Neural cell (in vitro differentiated cells): Measurements from ENCODE around the gene DUSP14. TPM values are rescaled to one million over a fixed set of nuclear protein-coding genes. Genes with fewer than 3 reads are reported as not detected.

Source experiments
- H2AFZ ChIP-seq: fragments of 200-600, 300-800 bp; sonication (generic), shearing (Covaris generic); 2 replicates; pipeline ENCODE4 v1.6.0; 2014; ENCODE audit warnings: low read depth, mild to moderate bottlenecking, antibody characterized with exemption, low read length, moderate library complexity
- H3F3A ChIP-seq: fragments of 200-600 bp; shearing (Covaris generic); 2 replicates; pipeline ENCODE4 v1.6.1; 2016; ENCODE audit warnings: mild to moderate bottlenecking, moderate library complexity, mixed read lengths, antibody characterized with exemption, low read length; ENCODE audit not compliant: insufficient read depth, poor library complexity, severe bottlenecking
- H3K27ac ChIP-seq: fragments of 200-600, 300-800 bp; sonication (generic), shearing (Covaris generic); 2 replicates; pipeline ENCODE4 v1.5.1; 2014; ENCODE audit warnings: mild to moderate bottlenecking, low read length, moderate library complexity
- H3K27me3 ChIP-seq: fragments of 300-800, 200-600 bp; sonication (generic), shearing (Covaris generic); 2 replicates; pipeline ENCODE4 v1.6.0; 2014; ENCODE audit warnings: mild to moderate bottlenecking, low read depth, low read length, moderate library complexity; ENCODE audit not compliant: insufficient read depth
- H3K36me3 ChIP-seq: fragments of 300-800, 200-600 bp; sonication (generic), shearing (Covaris generic); 2 replicates; pipeline ENCODE4 v1.5.1; 2014; ENCODE audit warnings: mild to moderate bottlenecking, antibody characterized with exemption, low read length, moderate library complexity; ENCODE audit not compliant: insufficient read depth
- H3K4me2 ChIP-seq: fragments of 300-800, 200-600 bp; sonication (generic), shearing (Covaris generic); 2 replicates; pipeline ENCODE4 v1.6.0; 2014; ENCODE audit warnings: mild to moderate bottlenecking, low read length
- H3K4me3 ChIP-seq: fragments of 300-800, 200-600 bp; sonication (generic), shearing (Covaris generic); 2 replicates; pipeline ENCODE4 v1.5.1; 2014; ENCODE audit warnings: mild to moderate bottlenecking, low read length, moderate library complexity
- H3K79me2 ChIP-seq: fragments of 200-600 bp; shearing (Covaris generic); replicated peaks from 2 replicates; pipeline ENCODE4 v1.6.0; 2014; ENCODE audit warnings: mild to moderate bottlenecking, low read length, moderate library complexity; ENCODE audit not compliant: insufficient read depth
- H3K9ac ChIP-seq: fragments of 300-800, 200-600 bp; sonication (generic), shearing (Covaris generic); 2 replicates; pipeline ENCODE4 v1.6.1; 2016; ENCODE audit warnings: mild to moderate bottlenecking, low read length, mixed read lengths
- H3K9me2 ChIP-seq: fragments of 200-600 bp; shearing (Covaris generic); 2 replicates; pipeline ENCODE4 v1.6.1; 2016; ENCODE audit warnings: mild to moderate bottlenecking, low read length, mixed read lengths; ENCODE audit not compliant: insufficient read depth
- H3K9me3 ChIP-seq: fragments of 200-600, 300-800 bp; sonication (generic), shearing (Covaris generic); 2 replicates; pipeline ENCODE4 v1.6.1; 2016; ENCODE audit warnings: mild to moderate bottlenecking, mixed run types, low read length, moderate library complexity, mixed read lengths
- H4K20me1 ChIP-seq: fragments of 200-600 bp; shearing (Covaris generic); 2 replicates; pipeline ENCODE4 v1.6.1; 2016; ENCODE audit warnings: mild to moderate bottlenecking, mixed run types; ENCODE audit not compliant: insufficient read depth
- CTCF ChIP-seq: fragments of 450-650 bp; IDR thresholded peaks from 2 replicates; pipeline ENCODE4 v1.5.1; 2014; ENCODE audit warnings: antibody characterized with exemption, mild to moderate bottlenecking, moderate library complexity; ENCODE audit not compliant: poor library complexity, severe bottlenecking
- EP300 ChIP-seq: fragments of 450-650 bp; conservative IDR thresholded peaks from 2 replicates; pipeline ENCODE4 v1.6.1; 2014; ENCODE audit warnings: antibody characterized with exemption, mild to moderate bottlenecking, moderate library complexity; ENCODE audit not compliant: poor library complexity, severe bottlenecking
- MXI1 ChIP-seq: fragments of 450-650 bp; conservative IDR thresholded peaks from 2 replicates; pipeline ENCODE4 v1.6.1; 2014; ENCODE audit warnings: antibody characterized with exemption, mild to moderate bottlenecking; ENCODE audit not compliant: poor library complexity, severe bottlenecking
- POLR2AphosphoS5 ChIP-seq: IDR thresholded peaks from 2 replicates; pipeline ENCODE4 v1.6.1; 2012
- RAD21 ChIP-seq: fragments of 450-650 bp; conservative IDR thresholded peaks from 2 replicates; pipeline ENCODE4 v1.6.1; 2014; ENCODE audit warnings: antibody characterized with exemption, mild to moderate bottlenecking, moderate library complexity
- REST ChIP-seq: IDR thresholded peaks from 2 replicates; pipeline ENCODE4 v1.6.1; 2012; ENCODE audit warnings: borderline replicate concordance
- TAF1 ChIP-seq: IDR thresholded peaks from 2 replicates; pipeline ENCODE4 v1.6.1; 2012; ENCODE audit warnings: low read depth
- polyA plus RNA-seq: library from polyadenylated mRNA; depleted of rRNA; stranded (reverse); fragments of >200 nt; gene quantifications from 2 replicates; pipeline ENCODE4 v1.2.3, GENCODE V29; 2014

DUSP14 gene
- polyA plus RNA-seq, 1 donor from 2014 or later = 19.7 TPM

GRCh38 chr17:37494401-37494831 lies 4.7 kb downstream of the DUSP14 start:
- H3K27ac ChIP-seq = no peak overlapping the region
- no peaks in the 10 kb centered on the region for H4K20me1 ChIP-seq
- H3K36me3 ChIP-seq = no peaks in the 10 kb centered on the region
- no peaks in the 10 kb centered on the region for H3K9me3 ChIP-seq
- no peaks in the 10 kb centered on the region for H3K9me2 ChIP-seq
- no peak overlapping the region for H3K4me2 ChIP-seq
- H2AFZ ChIP-seq = no peak overlapping the region
- H3K9ac ChIP-seq = no peak overlapping the region
- H3K4me3 ChIP-seq = no peak overlapping the region
- TF ChIP-seq EP300 (no peak), POLR2AphosphoS5 (no peak), TAF1 (no peak), CTCF (no peak), RAD21 (no peak), REST (no peak), MXI1 (no peak)
- H3K27me3 ChIP-seq = no peaks in the 10 kb centered on the region
- peaks cover 36% of the 10 kb centered on the region for H3K79me2 ChIP-seq
- H3F3A ChIP-seq = no peaks in the 10 kb centered on the region

DNA sequence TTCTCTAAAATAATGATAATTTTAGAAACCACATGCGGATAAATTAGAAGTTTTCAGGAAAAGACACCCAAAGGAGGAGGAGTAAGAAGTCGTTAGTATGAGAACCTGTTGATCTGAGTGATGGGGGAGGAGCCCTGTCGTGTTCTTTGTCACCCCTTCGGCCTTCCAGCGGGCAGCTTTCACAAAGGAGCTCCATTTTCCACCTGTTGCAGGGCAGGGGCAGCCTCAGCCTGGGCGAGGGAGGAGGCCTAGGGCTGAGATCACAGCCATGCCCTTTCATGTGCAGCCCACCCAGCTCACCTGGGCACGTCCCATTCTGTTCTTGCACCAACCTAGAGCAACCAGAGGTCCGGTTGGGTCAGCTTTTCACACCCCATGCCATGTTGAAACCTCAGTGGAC lies 5.3 kb downstream of the DUSP14 start:
- no peak overlapping the region for H3K4me3 ChIP-seq
- no peaks in the 10 kb centered on the region for H3K36me3 ChIP-seq
- no peak overlapping the region for H3K27ac ChIP-seq
- H3K4me2 ChIP-seq = no peak overlapping the region
- H3K9ac ChIP-seq = no peak overlapping the region
- H3K9me3 ChIP-seq = no peaks in the 10 kb centered on the region
- TF ChIP-seq POLR2AphosphoS5 (no peak), REST (no peak), RAD21 (no peak)
- H2AFZ ChIP-seq = no peak overlapping the region
- no peaks in the 10 kb centered on the region for H3F3A ChIP-seq
- no peaks in the 10 kb centered on the region for H4K20me1 ChIP-seq
- no peaks in the 10 kb centered on the region for H3K9me2 ChIP-seq
- no peaks in the 10 kb centered on the region for H3K27me3 ChIP-seq
- peaks cover 36% of the 10 kb centered on the region for H3K79me2 ChIP-seq
